HG02884 (cell line): Measurements from ENCODE around the gene GPR32.
"Not testable (repeated sequence)": the region's sequence is repeated elsewhere in the genome, so short reads cannot be mapped to it uniquely, and the experiment has no call there.

Experiments used
- ATAC-seq: cut with Tn5 transposase; IDR thresholded peaks from one replicate; pipeline ENCODE4 v1.9.1; 2021; ENCODE audit warnings: mild to moderate bottlenecking, moderate library complexity; ENCODE audit not compliant: unreplicated experiment

Gene GPR32

DNA sequence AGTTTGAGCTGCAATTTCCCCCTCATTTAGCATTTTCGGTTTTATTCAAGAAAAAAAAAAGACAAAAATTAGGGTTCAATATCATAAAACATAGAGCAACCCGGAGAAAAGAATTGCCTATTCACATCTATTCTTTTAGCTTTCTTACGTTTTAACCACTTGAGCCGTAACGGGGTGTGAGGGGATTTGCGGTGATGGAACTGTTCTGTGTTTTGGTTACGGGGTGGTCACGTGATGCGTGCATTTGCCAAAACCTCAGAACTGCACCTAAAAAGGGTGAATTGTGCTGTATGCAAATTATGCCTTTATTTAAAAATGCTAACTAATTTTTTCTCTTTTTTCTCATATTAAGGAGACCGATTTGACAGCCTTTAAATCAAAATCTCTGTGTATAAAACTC is 25.0 kb upstream of the GPR32 start:
- ATAC-seq, result no peak

DNA sequence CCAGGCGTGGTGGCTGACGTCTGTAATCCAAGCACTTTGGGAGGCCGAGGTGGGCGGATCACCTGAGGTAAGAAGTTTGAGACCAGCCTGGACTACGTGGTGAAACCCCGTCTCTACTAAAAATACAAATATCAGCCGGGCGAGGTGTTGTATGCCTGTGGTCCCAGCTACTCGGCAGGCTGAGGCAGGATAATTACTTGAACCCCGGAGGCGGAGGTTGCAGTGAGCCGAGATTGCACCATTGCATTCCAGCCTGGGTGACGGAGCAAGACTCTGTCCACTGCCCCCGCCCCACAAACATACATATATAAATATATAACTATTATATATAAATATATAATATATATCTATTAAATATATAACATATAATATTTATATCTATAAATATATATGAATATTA is 23.1 kb upstream of the GPR32 start:
- not testable (repeated sequence) for ATAC-seq

DNA sequence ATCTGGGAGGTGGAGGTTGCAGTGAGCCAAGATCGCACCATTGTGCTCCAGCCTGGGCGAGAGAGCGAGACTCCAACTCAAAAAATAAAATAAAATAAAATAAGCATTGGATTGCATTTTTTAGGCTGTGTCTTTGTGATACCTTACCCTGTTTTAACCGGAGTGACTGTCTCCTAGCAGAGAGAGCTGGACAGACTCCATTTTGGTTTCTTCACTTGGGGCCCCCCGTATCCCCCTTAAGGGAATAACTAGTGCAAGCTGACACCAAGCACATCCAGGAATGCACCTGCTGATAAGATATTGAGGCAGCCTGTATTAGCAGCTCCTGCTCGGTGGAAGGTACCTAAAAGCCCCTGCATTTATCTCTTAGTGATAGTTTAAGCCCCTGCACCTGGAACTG is 20.8 kb upstream of the GPR32 start:
- no peak for ATAC-seq

DNA sequence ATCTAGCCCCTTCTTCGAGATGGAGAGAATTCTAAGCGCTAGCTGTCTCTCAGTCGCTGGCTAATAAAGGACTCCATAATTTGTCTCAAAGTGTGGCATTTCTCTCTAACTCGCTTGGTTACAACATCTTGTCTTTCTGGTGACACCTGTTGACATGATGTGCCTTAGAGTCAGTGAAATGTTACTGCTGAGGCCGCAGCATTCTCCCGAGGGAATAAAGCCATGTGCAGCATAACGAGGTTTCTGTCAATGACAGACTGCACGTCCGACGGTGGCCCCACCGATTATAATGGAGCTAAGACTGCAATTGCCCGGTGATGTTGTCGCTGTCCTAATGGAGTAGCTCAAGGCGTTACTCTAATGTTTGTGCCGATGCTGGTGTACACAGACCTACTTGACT is 20.3 kb upstream of the GPR32 start:
- no peak for ATAC-seq

DNA sequence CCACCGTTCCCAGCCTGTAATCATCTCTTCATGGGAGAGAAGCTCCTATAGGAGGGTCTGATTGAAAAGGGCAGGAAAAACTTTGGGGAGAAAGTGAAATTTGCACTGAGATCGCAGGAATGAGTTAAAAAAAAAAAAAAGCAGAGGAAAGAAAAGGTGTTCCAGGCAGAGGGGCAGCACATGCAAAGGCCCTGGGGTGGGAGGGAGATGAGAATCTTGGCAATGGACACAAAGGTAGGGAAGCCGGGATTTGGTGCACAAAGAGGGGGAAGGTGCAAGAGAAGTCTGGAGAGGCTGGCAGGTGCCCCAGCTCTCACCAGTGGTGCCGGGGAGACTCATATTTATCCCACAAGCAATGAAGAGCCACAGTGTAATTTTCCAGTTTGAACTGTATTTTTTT is 16.4 kb upstream of the GPR32 start:
- ATAC-seq, result no peak

DNA sequence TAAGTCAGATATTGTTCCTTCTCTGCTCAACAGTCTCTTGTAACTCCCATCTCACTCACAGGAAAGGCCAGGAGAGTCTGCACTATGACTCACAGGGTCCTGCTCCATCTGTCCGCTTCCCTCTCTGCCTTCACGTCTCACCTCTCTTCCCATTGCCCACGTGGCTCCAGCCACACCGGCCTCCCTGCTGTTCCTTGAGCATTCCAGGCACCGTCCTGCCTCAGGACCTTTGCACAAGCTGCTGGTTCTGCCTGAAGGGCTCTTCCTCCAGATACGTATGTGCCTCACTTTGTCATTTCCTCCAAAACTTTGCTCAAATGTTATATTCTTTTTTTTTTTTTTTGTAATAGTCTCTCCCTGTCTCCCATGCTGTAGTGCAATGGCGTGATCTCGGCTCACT is 14.0 kb upstream of the GPR32 start:
- ATAC-seq, result not testable (repeated sequence)

DNA sequence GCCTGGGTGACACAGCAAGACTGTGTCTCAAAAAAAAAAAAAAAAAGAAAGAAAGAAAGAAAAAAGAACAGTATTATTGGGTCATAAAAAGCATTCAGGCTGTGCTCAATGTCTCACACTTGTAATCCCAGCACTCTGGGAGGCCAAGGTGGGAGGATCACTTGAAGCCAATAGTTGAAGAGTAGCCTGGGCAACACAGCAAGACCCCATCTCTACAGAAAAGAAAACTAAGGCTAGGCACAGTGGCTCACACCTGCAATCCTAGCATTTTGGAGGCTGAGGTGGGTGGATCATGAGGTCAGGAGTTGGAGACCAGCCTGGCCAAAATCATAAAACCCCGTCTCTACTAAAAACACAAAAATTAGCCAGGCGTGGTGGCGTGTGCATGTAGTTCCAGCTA is 12.6 kb upstream of the GPR32 start:
- ATAC-seq, result not testable (repeated sequence)

DNA sequence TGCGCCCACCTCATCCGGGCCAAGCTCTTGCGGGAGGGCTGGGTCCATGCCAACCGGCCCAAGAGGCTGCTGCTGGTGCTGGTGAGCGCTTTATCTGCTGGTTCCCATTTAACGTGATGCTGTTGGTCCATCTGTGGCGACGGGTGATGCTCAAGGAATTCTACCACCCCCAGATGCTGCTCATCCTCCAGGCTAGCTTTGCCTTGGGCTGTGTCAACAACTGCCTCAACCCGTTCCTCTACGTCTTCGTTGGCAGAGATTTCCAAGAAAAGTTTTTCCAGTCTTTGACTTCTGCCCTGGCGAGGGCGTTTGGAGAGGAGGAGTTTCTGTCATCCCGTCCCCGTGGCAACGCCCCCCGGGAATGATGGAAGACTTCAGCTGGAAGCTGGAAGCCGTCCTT is 11.2 kb upstream of the GPR32 start:
- not testable (repeated sequence) for ATAC-seq

DNA sequence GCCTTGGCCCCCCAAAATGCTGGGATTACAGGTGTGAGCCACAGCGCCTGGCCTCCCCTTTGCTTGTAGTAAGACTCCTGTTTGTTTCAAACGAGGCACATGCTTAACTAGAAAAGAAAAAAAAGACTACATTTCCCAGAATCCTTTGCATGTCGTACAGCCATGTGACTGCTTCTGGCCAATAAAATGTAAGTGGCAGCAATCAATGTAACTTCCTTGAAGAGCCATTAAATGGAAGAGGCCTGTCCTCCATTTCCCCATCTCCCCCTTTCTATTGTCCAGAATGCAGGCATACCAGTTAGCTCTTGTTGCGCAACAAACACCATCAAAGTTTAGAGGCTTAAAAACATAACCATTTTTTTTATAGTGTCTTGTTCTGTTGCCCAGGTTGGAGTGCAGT is 10.4 kb upstream of the GPR32 start:
- ATAC-seq, result no peak

DNA sequence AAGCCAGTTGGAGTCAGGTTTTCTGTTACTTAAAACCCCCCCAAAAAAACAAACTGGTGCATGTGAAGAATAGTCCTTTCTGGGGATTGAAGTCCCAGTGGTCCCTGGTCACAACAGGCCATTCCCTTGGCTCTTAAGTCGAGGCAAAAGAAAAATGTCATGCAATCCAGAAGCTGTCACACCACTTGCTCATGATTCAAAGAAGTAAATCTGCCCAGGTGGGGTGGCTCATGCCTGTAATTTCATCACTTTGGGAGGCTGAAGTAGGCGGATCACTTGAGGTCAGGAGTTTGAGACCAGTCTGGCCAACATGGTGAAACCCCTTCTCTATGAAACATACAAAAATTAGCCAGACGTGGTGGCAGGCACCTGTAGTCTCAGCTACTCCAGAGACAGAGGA is 8.8 kb upstream of the GPR32 start:
- ATAC-seq, result not testable (repeated sequence)

DNA sequence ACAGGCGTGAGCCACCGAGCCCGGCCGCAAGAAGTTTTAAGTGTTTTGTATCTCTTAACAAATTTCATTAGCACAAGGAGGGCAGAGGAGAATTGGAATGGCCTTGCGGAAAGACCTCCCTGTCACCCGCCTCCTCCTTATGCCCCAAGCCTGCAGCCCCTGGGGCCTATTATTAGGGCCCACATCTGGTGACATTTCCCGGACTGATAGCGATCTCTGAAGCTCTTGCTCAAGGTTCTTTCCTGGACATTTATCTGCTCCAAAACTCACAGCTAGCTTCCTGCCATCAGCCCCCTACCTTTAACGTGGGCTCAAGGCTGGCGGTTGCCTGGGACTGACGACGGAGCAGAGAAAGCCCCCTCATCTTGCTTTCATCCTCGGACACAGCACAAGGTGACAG is 6.7 kb upstream of the GPR32 start:
- not testable (repeated sequence) for ATAC-seq

DNA sequence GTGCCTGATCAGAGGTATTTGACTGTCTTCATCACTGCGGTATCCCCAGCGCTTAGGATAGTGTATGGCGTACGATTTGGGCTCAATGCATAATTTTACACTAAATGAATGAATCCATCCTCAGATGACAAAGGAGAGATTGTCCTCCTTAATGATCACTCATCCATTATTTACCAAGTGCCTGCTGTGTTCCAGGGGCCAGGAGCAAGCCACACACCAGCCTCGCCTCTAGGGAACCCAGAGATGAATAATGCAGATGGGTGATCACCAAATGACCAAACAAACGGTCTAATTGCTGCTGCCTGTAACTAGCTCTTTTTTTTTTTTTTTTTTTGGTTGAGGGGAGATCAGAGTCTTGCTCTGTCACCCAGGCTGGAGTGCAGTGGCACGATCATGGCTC is 5.9 kb upstream of the GPR32 start:
- ATAC-seq, result no peak

DNA sequence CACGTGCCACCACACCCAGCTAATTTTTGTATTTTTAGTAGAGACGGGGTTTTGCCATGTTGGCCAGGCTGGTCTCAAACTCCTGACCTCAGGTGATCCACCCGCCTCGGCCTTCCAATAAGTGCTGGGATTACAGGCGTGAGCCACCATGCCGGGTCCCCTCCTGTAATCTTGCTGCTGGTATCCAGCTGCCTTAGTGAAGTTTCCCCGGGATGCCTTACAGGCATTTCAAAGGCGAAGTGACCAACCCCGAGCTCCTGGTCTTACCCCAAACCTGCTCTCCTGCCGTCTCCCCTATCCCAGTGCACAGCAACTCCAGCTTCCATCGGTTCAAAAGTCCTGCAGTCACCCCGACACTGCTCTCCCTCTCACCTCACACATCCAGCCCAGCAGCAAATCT is 3.5 kb upstream of the GPR32 start:
- ATAC-seq, result not testable (repeated sequence)

DNA sequence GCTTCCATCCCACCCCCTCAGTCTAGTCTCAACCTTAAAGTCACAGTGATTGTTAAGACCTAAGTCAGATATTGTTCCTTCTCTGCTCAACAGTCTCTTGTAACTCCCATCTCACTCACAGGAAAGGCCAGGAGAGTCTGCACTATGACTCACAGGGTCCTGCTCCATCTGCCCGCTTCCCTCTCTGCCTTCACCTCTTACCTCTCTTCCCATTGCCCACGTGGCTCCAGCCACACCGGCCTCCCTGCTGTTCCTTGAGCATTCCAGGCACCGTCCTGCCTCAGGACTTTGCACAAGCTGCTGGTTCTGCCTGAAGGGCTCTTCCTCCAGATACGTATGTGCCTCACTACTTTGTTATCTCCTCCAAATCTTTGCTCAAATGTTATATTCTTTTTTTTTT is 3.0 kb upstream of the GPR32 start:
- ATAC-seq, result not testable (repeated sequence)

DNA sequence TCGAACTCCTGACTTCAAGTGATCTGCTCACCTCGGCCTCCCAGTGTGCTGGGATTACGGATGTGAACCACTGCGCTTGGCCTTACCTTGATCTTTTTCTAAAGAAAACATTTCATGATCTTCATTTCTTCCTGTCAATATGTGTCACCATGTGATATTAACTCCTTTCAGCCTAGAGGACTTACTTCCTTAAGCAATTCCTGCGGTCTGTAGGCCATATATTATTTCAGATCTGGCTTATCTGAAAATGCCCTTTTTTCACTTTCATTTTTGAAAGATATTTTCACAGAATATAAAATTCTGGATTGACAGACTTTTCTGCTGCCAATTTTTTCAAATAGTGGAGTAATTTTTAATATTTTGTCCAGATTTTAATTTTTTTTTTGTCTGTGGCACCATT is 2.0 kb upstream of the GPR32 start:
- ATAC-seq, result no peak

DNA sequence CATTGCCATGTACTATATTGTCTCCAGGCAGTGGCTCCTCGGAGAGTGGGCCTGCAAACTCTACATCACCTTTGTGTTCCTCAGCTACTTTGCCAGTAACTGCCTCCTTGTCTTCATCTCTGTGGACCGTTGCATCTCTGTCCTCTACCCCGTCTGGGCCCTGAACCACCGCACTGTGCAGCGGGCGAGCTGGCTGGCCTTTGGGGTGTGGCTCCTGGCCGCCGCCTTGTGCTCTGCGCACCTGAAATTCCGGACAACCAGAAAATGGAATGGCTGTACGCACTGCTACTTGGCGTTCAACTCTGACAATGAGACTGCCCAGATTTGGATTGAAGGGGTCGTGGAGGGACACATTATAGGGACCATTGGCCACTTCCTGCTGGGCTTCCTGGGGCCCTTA is 624 bp downstream of the GPR32 start:
- ATAC-seq, result no peak

DNA sequence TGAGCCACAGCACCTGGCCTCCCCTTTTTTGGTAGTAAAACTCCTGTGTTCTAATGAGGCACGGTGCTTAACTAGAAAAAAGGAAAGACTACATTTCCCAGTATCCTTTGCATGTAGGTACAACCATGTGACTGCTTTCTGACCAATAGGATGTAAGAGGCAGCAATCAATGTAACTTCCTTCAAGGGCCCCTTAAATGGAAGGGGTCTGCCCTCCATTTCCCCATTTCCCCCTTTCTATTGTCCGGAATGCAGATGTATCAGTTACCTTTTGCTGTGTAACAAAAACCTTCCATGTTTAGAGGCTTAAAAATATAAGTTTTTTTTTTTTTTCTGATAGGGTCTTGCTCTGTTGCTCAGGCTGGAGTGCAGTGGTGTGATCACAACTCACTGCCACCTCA is 2.2 kb downstream of the GPR32 start:
- ATAC-seq, result no peak

DNA sequence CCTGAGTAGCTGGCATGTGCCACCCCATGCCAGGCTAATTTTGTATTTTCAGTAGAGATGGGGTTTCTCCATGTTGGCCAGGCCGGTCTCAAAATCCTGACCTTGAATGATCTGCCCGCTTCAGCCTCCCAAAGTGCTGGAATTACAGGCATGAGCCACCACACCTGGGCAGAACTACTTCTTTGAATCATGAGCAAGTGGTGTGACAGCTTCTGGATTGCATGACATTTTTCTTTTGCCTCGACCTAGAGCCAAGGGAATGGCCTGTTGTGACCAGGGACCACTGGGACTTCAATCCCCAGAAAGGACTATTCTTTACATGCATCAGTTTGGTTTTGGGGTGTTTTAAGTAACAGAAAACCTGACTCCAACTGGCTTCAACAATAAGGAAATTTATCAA is 2.6 kb downstream of the GPR32 start:
- not testable (repeated sequence) for ATAC-seq

DNA sequence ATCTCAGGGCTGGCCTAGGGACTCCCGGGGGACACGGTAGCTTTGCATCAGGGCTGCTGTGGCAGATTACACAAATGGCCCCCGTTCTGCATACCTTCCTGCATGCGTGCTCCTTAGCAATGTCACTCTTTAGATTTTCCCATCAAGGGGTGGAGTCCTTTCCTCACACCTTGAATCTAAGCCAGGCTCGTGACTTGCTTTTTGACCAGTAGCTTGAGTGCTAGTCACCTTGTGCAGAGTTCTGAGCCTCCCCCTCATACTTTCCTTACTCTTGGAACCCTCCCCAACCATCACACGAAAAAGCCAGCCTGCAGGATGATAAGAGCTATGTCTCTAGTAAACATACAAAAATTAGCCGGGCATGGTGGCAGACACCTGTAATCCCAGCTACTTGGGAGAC is 3.2 kb downstream of the GPR32 start:
- ATAC-seq, result not testable (repeated sequence)

DNA sequence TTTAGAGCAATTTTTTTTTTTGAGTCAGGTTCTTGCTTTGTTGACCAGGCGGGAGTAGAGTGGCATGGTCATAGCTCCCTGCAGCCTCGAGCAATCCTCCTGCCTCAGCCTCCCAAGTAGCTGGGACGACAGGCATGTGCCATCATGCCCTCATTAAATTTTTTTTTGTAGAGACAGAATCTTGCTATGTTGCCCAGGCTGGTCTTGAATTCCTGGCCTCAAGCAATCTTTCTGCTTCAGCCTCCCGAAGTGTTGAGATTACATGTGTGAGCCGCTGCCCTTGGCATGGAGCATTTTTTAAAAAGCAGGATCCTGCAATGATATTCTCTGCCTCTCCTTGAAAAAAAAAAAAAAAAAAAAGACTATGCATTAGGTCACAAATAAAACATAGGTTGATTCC is 5.9 kb downstream of the GPR32 start:
- no peak for ATAC-seq

DNA sequence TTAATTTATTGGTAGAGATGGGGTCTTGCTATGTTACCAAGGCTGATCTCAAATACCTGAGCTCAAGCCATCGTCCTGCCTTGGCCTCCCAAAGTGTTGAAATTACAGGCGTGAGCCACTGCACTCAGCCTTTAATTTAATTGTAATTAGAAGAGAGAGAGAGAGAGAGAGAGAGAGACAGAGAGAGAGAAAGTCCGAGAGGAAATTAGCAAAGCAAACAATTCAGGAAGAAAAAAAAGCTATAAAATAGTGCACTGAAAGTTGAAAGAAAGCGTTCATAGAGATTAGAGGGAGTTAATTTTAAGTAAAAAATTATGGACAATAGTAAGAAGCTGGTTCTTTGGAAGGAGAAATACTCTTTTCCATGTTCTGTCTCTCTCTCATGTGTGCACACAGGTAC is 7.0 kb downstream of the GPR32 start:
- ATAC-seq, result no peak

DNA sequence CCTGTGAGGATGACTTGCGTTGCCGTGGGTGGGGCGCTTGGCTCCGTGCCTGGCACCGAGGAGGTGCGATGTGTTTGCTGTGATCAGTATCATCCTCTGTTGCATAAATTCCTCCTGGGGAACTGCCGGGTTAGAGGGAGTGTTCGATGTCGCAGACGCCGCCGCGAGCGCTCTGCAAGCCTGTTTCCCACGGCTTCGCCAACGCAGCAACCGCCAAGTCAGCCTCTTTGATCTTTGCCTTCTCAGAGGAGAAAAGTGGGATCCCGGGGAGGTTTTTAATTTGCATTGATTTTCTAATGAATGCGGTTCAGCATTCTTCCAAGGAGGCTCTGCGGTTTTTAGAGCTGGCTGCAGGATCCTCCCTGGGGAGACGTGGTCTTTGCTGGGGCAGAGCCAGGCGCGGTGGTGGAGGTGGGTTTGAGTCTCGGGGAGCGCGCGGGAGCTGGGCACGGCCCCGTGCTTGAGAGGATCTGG is 7.6 kb downstream of the GPR32 start:
- ATAC-seq, result no peak

DNA sequence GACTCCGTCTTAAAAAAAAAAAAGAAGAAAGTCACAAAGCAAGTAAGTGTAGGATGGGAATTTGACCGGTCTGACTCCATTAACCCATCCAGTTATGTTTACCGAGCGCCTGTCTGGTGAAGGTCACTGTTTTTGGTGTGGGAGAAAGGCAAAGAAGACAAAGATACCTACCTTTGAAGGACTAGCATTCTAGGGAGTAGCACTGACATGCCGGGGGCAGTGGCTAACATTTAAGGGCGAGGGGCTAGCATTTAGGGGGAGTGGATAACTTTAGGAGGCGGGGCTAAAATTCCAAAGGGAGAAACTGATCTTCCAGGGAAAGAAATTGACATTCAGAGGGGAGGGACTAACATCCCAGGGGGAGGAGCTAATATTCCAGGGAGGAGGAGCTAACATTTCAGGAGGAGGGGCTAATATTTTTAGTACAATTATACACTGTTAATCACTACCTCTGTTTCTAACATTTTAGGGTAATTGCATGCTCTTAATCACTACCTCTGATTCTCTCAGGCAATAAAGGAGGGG is 8.7 kb downstream of the GPR32 start:
- no peak for ATAC-seq
